HG02852 (cell line): ENCODE results near the gene ERCC2.

Experiments used
- ATAC-seq: cut with Tn5 transposase; IDR thresholded peaks from one replicate; pipeline ENCODE4 v1.9.1; 2021; ENCODE audit warnings: mild to moderate bottlenecking, moderate library complexity; ENCODE audit not compliant: unreplicated experiment

Gene ERCC2

GRCh38 chr19:45402298-45403061, 32.1 kb upstream of the ERCC2 start:
- ATAC-seq, result no peak

- no peak for ATAC-seq
These were observed 31.4 kb upstream of the ERCC2 start for GRCh38 chr19:45401815-45402214.

DNA sequence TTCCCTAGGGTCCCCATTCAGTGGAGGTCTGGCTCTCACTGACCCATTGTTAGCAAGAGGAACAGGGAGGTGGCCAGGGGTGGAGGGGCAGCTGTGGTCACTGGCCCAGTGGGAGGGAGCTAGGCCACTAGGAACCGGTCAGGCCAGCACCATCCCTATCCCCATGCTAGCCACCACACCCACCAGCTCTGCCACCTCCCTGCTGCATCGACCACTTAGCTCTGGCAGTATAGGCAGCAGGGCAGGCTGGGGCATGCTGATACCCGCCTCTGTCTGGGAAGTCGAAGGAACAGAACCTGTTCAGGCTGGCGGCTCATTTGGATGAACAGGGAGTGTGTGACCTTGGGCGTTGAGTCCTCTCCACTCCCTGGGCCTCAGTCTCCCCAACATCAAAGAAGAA, 29.8 kb upstream of the ERCC2 start:
- no peak for ATAC-seq

DNA sequence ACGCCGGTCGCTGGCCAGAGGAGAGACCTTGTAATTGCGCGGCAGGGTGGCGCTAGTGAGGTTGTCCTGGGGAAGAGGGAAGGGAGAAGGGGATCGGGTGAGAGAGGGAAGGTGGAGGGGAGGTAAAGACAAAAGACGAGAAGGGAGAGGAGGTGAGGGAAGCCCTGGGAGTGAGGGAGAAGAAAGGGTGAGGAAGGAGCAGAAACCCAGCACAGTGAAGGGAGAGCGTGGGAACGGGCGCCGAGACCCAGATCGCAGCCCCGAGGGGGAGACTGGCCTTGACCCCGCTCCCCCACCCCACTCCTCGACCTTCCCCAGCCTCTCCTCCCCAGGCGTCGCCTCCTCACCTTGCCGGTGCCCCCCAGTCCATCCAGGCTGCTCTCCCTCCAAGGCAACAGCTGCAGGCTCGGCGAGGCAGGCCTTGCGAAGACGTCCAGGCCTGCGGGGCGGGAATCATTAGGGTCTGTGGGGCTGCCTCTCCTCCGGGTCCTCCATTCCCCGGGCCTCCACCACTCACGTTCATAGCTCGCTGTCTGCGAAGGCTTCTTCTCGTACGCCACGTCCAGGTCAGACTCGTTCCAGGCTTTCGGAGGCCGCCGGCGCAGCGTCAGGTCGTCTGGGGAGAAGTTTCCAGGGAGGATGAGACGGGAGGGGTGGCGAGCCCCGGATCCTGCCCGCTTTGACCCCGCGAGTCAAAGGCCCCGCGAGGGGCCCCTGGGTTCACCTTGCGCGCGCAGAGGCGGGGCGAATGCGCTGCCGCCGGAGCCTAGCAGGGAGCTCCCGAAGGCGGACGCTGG, 25.6 kb upstream of the ERCC2 start:
- ATAC-seq, result no peak

DNA sequence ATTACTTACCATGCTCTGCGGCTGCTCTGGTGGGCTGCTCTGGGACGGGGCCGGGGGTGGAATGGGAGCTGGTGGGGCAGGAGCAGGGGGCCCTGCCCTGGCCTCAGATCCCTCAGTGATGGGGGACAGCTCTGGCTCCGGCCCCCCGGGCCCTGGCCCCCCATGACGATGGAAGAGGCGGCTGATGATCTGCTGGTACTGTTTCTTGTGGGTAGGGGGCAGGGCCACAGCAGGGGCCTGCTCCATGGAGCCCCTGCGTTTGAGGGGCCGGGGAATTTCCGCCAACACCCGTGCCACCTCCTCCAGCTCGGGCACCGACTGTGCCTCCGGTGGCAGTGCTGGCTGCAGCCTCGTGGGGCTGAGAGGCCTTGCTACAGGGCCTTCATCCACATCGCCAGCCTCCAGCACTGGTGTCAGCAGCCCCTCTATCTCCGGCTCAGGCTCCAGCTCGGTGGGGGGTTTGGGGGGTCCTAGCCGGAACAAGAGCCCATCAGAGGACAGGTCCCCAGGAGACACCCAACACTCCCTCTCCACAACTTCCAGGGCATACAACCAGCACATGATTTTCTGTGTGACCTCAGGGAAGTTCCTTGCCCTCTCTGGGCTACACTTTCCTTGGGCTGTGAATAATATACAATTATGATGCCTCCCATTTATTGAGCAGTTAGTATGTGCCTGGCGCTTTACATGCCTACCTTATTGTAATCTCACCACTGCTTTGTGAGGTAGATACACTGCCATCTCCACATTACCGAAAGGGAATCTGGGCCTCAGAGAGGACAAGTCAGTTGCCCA, 21.7 kb upstream of the ERCC2 start:
- no peak for ATAC-seq

DNA sequence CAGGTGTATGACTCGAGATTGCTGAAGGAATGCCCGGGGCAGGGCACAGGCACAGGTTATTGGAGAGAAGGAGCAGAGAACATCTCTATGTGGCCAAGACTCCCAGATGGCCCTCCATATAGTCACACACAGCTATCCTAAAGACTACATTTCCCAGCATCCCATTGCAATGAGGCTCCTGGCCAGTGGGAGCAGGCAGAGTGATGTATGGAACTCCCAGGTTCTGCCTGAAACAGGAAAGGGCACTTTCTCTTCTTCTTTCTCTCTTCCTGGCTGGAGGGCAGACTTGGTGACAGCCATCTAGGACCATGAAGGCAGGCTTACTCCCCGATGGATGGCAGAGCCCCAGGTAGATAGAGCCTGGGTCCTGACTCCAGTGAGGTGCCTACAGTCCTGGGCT, 21.0 kb upstream of the ERCC2 start:
- no peak for ATAC-seq

GRCh38 chr19:45385392-45386221, 15.2 kb upstream of the ERCC2 start:
- no peak for ATAC-seq

DNA sequence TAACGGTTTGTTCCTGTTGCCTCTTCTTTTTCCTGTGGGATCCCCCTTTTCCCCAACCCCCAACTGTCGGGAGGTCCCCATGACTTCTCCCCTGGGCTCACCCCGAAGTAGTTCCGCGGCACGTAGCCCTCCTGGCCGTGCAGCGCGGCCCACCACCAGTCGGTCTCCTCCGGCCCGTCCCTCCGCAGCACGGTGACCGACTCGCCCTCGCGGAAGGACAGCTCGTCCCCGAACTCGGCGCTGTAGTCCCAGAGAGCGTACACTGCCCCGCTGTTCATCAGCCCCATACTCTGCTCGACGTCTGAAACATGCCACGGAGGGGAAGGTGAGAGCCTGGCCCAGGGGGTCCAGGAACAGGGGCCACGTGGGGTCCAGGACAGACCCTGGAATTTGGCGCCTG, 12.1 kb upstream of the ERCC2 start:
- ATAC-seq, result no peak

GRCh38 chr19:45380107-45380506, 9.7 kb upstream of the ERCC2 start:
- no peak for ATAC-seq

DNA sequence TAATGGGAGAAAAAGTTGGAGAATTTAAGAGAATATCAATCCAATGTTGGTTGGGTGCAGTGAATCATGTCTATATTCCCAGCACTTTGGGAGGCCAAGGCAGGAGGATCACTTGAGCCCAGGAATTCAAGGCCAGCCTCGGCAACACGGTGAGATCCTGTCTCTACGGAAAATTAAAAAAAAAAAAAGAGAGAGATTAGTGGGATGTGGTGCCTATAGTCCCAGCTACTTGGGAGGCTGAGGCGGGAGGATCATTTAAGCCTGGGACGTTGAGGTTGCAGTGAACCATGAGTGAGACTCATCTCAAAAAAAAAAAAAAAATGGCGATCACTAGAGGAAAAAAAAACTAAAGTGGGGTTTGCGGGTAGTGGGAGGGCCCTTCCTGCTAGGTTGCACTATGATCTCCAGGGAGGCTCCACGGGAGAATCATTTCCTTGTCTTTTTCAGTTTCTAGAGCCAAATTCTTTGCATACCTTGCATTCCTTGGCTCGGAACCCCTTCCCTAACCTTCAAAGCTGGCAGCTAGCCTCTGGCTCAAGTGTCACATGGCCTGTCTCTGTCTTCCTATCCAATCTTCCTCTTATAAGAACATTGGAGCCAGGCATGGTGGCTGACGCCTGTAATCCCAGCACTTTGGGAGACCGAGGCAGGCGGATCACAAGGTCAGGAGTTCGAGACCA, 5.8 kb upstream of the ERCC2 start:
- no peak for ATAC-seq

GRCh38 chr19:45368737-45369340, 1.5 kb downstream of the ERCC2 start:
- ATAC-seq, result no peak

GRCh38 chr19:45368127-45368526, 2.2 kb downstream of the ERCC2 start:
- ATAC-seq, result no peak

GRCh38 chr19:45364696-45365095, 5.7 kb downstream of the ERCC2 start:
- ATAC-seq, result no peak

- no peak for ATAC-seq
These were observed 6.4 kb downstream of the ERCC2 start for GRCh38 chr19:45363861-45364459.

DNA sequence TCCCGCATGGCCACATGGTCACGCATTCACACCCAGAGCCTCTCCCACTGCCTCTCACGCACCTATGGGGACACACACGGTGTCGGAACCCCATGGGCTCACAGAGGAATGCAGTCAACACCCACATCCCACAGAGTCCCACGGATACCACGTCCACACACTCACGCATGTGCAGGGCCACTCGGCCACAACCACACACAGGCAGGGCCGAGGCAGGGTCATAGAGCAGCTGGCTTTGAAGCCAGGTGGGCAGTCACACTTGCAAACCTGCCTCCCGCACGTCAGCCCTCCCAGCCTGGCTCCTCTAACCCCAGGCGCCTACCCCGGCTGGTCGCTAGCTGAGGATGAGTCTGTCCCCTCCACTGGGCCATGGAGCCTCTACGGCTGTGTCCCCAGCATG, 8.1 kb downstream of the ERCC2 start:
- no peak for ATAC-seq

GRCh38 chr19:45361608-45362007, 8.8 kb downstream of the ERCC2 start:
- no peak for ATAC-seq

- no peak for ATAC-seq
These were observed 12.1 kb downstream of the ERCC2 start for GRCh38 chr19:45358213-45358792.

DNA sequence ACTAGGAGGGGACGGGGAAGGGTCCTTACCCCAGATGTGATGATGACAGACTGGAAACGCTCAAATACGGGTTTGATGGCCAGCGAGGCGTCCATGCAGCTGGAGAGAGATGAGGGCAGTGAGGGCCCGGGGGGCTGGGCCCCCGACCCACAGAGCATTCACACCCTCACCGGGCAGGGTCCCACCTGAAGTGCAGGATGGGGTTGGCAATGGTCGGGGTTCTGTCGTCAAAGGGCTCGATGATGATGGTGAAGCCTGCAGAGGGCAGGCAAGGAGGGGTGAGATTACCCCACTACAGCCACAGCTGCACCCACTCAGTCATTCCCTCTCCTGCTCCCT, 13.0 kb downstream of the ERCC2 start:
- no peak for ATAC-seq
